ENCODE measurements around the gene DIDO1. TPM values are rescaled to one million over a fixed set of nuclear protein-coding genes. Genes with fewer than 3 reads are reported as not detected.

Gene DIDO1
- total RNA-seq, 2 donors from 2014 or later = 53.5 to 68.3 TPM

- TF ChIP-seq, protein P1, sequence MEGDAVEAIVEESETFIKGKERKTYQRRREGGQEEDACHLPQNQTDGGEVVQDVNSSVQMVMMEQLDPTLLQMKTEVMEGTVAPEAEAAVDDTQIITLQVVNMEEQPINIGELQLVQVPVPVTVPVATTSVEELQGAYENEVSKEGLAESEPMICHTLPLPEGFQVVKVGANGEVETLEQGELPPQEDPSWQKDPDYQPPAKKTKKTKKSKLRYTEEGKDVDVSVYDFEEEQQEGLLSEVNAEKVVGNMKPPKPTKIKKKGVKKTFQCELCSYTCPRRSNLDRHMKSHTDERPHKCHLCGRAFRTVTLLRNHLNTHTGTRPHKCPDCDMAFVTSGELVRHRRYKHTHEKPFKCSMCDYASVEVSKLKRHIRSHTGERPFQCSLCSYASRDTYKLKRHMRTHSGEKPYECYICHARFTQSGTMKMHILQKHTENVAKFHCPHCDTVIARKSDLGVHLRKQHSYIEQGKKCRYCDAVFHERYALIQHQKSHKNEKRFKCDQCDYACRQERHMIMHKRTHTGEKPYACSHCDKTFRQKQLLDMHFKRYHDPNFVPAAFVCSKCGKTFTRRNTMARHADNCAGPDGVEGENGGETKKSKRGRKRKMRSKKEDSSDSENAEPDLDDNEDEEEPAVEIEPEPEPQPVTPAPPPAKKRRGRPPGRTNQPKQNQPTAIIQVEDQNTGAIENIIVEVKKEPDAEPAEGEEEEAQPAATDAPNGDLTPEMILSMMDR (conservative IDR thresholded peaks at IDR 0.05) = no peak
- Histone ChIP-seq H3K27me3 (ENCODE audit: control insufficient read depth, insufficient read depth, low read length, poor library complexity, severe bottlenecking) (no peaks in the 10 kb centered on the region), H3K4me3 (ENCODE audit: low read length) (no peak overlapping the region), H3K9ac (ENCODE audit: extremely low read depth, low read length, poor library complexity, severe bottlenecking) (no peak overlapping the region), H3K36me3 (ENCODE audit: control insufficient read depth, insufficient read depth, low read length) (no peaks in the 10 kb centered on the region), H3K27ac (ENCODE audit: low read depth, low read length) (no peak overlapping the region), H3K4me1 (ENCODE audit: control insufficient read depth, insufficient read depth, low read length) (no peaks in the 10 kb centered on the region), H3K9me3 (ENCODE audit: control insufficient read depth, low read length) (no peaks in the 10 kb centered on the region)
- Mint-ChIP-seq H3K27me3 (ENCODE audit: insufficient read depth) (no peaks in the 10 kb centered on the region), H3K4me1 (no peaks in the 10 kb centered on the region), H3K36me3 (ENCODE audit: low read depth) (no peaks in the 10 kb centered on the region), H3K4me3 (no peak overlapping the region), H3K27ac (no peak overlapping the region), H3K9me3 (no peaks in the 10 kb centered on the region)
- 93 to 95% methylated on average over 11 to 32 of the region's 32 CpGs for WGBS, 2 experiments (ENCODE audit: insufficient coverage in 1 of 2, insufficient read length in 1 of 2)
- no peak for DNase-seq
Observed at GRCh38 chr20:62963614-62964397, 37.5 kb upstream of the DIDO1 start.

GRCh38 chr20:62962891-62963613 is 36.7 kb upstream of the DIDO1 start:
- DNase-seq = no peak
- WGBS, 2 experiments (ENCODE audit: insufficient coverage in 1 of 2, insufficient read length in 1 of 2) = 87 to 90% methylated on average over 16 to 32 of the region's 32 CpGs
- Mint-ChIP-seq H3K36me3 (ENCODE audit: low read depth) (no peaks in the 10 kb centered on the region), H3K27ac (no peak overlapping the region), H3K4me3 (no peak overlapping the region), H3K9me3 (no peaks in the 10 kb centered on the region), H3K27me3 (ENCODE audit: insufficient read depth) (no peaks in the 10 kb centered on the region), H3K4me1 (no peaks in the 10 kb centered on the region)
- TF ChIP-seq, protein P1 (conservative IDR thresholded peaks at IDR 0.05) = no peak
- no peaks in the 10 kb centered on the region for H3K4me1 ChIP-seq (ENCODE audit: control insufficient read depth, insufficient read depth, low read length)
- no peak overlapping the region for H3K27ac ChIP-seq (ENCODE audit: low read depth, low read length)
- no peak overlapping the region for H3K4me3 ChIP-seq (ENCODE audit: low read length)
- no peaks in the 10 kb centered on the region for H3K27me3 ChIP-seq (ENCODE audit: control insufficient read depth, insufficient read depth, low read length, poor library complexity, severe bottlenecking)
- no peak overlapping the region for H3K9ac ChIP-seq (ENCODE audit: extremely low read depth, low read length, poor library complexity, severe bottlenecking)
- no peaks in the 10 kb centered on the region for H3K9me3 ChIP-seq (ENCODE audit: control insufficient read depth, low read length)
- no peaks in the 10 kb centered on the region for H3K36me3 ChIP-seq (ENCODE audit: control insufficient read depth, insufficient read depth, low read length)

DNA sequence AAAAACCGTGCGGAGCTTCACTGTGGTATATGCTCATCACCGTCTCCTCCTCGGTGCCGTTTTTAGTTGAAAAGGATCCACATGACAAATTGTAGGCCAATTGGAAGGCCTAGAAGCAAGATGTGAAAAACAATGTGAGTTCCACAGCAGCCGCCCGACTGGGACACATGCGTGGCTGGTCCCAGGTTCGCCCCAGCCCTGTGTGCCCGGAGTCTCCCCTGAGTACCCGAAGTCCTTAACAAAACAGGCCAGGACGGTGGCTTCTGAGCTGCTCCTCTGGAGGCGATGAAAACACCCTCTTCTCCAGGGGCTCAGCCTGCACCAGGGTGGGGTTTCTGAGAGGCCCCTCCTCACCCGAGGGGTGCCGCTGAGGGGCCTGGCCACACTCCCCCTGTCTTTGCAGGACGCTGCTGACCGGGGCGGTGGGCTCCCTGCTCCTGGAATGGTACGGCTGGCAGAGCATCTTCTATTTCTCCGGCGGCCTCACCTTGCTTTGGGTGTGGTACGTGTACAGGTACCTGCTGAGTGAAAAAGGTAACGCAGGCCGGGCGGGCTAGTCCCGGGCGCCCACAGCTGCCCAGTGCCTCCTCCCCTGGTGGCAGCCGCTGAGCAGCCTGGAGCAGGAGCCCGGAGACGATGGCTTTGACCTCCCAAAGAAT is 36.0 kb upstream of the DIDO1 start:
- H3K4me1 ChIP-seq (ENCODE audit: control insufficient read depth, insufficient read depth, low read length) = no peaks in the 10 kb centered on the region
- Mint-ChIP-seq H3K27ac (no peak overlapping the region), H3K4me3 (no peak overlapping the region)

More for the DNA sequence above, 36.0 kb upstream of the DIDO1 start:
- DNase-seq = no peak
- TF ChIP-seq, protein P1 (conservative IDR thresholded peaks at IDR 0.05) = no peak
- Histone ChIP-seq H3K27me3 (ENCODE audit: control insufficient read depth, insufficient read depth, low read length, poor library complexity, severe bottlenecking) (no peaks in the 10 kb centered on the region), H3K9me3 (ENCODE audit: control insufficient read depth, low read length) (no peaks in the 10 kb centered on the region), H3K27ac (ENCODE audit: low read depth, low read length) (no peak overlapping the region), H3K9ac (ENCODE audit: extremely low read depth, low read length, poor library complexity, severe bottlenecking) (no peak overlapping the region), H3K4me3 (ENCODE audit: low read length) (no peak overlapping the region), H3K36me3 (ENCODE audit: control insufficient read depth, insufficient read depth, low read length) (no peaks in the 10 kb centered on the region)
- Mint-ChIP-seq H3K27me3 (ENCODE audit: insufficient read depth) (no peaks in the 10 kb centered on the region), H3K9me3 (no peaks in the 10 kb centered on the region), H3K36me3 (ENCODE audit: low read depth) (no peaks in the 10 kb centered on the region), H3K4me1 (no peaks in the 10 kb centered on the region)
- 93 to 95% methylated on average over 18 to 30 of the region's 30 CpGs for WGBS, 2 experiments (ENCODE audit: insufficient coverage in 1 of 2, insufficient read length in 1 of 2)
